ENCODE measurements around the gene CDH4.
"Not testable (repeated sequence)": the region's sequence is repeated elsewhere in the genome, so short reads cannot be mapped to it uniquely, and the experiment has no call there.

Gene CDH4

DNA sequence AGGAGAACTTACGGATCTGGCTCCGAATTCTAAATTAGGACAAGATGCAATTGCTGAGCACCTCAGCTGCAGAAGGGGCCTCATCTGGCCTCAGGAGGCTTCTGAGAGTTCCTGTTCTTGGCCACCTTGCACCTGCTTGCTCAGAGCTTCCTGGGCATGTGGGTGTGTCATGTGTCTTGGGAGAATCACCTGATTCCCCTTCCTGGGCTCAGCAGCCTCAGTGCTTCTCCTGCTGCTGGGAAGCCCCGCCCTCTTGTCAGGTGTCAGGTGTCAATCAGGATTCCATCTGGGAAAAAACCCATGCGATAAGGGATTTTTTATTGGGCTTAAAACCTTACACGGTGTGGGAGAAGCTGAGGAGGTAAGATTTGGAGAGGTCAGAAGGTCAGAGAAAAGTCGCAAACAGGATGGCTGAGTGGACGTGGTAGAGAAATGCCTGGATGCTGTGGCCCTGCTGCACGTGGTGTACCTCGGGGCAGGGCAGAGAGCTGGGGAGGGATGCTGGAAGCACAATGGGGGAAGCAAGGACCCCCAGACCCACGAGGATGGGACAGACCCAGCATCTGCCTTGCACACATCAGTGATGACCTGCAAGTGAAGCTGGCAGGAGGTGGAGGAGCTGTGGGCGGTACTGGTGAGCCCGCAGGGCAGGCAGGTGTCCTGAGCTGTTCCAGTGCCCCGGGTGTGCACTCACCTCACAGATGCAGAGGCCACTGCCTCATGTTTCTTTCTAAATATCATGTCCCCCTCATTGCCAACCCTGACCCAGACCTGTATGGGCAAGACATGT, 170.8 kb downstream of the CDH4 start:
- DNase-seq: no peak

DNA sequence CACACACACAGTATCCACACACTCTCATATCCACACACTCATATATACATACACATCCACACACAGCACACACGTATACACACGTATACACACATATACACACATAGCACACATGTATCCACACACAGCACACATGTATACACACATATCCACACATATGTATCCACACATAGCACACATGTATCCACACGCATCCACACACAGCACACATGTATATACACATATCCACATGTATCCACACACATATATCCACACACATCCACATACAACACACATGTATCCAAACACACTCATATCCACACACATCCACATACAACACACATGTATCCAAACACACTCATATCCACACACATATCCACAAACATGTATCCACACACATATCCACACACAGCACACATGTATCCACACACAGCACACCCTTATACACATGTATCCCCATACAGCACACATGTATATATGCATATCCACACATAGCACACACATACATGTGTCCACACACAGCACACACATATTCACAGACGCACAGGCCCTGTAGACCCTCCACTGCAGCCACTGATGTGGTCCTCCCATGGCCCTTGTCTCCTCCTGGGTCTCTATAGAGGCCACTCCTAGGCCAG, 172.1 kb downstream of the CDH4 start:
- no peak for DNase-seq

DNA sequence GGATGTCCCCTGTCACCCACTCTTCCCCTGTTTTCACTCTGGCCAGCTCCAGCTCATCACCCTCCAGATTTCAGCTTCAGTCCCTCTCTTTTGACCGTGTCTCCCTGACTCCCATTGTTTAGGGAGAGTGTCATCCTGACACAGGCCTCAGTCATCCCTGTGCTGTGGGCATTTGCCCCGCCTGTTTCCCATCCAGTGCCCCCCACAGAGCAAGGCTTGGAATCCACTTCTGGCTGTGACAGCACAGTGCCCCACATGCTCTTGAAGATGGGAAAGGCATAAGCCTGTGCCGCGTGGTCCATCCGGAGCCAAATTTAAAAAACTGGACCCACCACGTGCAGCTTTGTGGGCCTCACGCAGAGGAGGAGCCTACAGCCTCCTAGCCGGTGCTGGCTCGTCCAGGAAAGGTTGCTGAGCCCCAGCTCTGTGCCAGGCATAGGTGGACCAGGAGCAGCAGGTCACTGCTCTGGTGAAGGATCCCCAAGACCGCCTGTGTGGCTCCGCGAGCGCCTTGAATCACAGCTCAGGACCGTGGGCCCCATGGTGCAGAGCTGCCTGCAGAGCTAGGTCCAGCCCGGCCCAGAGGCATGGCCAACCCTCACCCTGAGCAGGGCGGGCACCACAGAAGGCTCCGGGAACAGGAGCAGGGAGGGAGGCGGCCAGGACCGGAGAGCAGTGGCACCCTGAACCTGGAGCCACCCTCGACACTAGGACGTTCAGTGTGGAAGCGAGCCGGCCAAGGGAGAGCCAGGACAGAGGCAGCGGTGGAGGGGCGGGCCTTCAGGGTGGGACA, 172.8 kb downstream of the CDH4 start:
- no peak for DNase-seq

DNA sequence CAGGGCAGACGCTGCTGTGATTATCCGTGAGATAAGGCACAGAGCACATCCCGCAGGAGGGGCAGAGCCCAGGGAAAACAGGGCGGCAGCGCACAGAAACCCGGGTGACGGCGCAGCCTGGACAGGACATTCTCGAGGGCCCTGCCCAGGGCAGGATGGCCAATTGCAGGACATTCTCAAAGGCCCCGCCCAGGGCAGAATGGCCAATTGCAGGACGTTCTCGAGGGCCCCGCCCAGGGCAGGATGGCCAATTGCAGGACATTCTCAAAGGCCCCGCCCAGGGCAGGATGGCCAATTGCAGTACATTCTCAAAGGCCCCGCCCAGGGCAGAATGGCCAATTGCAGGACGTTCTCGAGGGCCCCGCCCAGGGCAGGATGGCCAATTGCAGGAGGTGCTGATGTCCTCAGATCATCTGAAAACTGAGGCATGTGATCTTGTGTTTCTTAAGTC, 173.5 kb downstream of the CDH4 start:
- not testable (repeated sequence) for DNase-seq

DNA sequence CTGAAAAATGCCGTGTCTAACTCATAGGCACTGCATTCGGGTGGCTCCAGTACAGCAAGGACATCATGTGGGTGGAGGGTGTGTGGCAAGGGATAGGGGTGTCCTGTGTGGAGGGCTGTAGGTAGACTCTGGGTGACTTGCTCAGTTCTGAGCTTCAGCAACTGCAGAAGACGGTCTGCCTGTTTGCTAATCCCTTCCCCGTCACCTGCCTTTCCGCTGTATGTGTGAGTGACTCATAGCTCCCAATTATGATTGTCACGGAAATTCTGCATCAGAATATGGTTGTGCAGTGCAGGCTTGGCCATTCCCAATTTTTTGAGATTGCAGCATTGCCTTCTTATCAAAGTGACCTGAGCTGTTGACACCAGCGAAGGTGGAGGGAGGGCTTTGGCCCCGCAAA, 174.3 kb downstream of the CDH4 start:
- no peak for DNase-seq

DNA sequence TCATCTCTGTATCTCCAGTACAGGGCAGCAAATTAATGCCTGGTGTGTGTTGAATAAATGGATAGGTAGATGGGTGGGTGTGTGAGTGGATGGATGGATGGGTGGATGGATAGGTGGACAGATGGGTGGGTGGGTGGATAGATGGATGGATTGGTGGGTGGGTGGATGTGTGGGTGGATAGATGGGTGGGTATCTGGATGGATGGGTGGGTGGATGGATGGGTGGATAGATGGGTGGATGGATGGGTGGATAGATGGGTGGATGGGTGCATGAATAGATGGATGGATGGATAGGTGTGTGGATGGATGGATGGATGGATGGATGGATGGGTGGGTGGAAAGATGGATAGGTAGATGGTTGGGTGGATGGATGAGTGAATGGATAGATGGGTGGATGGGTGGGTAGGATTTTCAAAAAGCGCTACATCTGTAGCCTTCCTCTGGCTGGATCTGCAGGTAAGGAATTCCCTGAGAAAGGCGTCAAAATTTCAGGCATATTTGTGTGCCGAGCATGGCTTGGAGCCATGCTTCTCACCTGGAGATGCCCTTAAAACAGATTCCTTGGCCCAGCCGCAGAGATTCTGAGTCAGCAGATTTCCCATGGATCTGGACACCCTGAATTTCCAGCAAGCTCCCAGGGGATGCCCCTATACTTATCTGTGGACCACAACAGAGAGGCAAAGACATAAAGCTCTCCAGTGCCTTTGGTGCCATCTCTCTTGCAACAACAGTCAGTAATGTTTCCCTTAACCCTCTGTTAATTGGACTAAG, 177.6 kb downstream of the CDH4 start:
- DNase-seq: no peak

DNA sequence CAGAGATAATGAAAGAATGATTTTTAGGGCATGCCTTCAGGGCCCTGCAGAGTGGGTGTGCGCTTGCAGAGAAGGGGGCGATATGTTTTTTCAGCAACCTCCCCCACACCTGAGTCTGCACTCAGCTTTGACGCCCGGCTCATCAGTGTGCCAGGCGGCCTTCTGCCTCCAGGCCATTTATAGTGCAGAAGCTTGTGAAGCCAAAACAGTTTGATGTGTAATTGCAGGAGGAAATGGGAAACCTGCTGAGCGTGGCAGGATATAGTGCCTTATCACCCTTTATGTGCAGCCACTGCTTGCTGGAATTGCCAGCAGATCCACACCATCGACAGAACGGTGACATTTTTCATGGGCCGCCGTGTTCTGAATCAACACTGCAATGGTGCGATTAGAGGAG, 178.2 kb downstream of the CDH4 start:
- DNase-seq: no peak

DNA sequence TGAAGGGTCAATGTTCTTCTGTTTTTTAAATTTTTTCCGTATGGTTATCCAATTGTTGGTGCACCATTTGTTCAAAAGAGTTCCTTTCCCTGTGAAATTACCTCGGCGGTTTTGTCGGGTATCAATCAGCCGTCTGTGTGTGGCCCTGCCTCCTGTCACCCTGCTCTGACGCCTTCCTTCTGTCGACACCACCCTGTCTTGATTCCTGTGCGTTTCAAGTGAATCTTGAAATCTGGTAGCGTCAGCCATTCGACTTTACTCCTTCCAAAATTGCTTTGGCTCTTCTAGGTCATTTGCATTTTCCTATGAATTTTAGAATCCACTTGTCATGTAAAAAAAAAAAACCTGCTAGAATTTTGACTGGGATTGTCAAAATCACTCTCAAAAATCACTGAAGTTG, 181.1 kb downstream of the CDH4 start:
- DNase-seq: no peak

DNA sequence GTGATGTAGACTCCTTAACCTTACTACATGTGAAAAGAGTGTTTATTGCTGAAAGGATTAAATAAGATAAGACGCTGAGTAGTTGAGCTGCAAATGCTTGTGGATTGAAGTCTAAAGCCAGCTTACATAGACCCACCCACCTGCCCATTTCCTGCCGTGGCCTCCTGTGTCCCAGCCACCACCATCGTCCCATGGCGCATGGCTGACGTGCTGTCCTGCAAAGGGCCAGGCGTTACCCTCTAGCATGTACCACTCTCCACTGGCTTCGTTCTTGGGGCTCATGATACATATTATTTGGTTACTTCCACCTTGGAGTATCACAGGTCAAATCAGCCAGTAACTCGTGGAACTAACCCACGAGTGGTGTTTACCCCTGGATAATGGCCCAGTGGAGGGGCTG, 181.8 kb downstream of the CDH4 start:
- DNase-seq: no peak

DNA sequence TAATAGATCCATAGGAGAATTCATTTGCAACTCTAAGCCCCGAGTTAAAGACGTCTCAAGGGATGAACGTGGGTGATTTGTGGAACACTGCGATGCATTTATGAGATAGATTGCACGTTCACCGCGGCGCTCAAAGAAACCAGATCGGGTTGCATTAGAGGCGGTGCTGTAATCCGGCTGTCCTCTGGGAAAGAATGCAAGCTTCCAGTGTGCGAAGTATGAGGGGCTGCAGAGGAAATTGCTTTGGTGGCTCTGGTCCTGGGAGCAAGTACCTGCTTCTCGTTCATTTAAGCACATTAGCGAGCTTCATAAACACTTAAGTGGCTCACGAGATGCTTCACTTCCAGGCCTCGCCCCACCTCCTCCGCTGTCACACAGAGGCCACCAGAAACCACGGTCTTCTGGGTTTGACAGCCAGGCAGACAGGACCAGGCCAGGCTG, 182.3 kb downstream of the CDH4 start:
- DNase-seq: no peak

DNA sequence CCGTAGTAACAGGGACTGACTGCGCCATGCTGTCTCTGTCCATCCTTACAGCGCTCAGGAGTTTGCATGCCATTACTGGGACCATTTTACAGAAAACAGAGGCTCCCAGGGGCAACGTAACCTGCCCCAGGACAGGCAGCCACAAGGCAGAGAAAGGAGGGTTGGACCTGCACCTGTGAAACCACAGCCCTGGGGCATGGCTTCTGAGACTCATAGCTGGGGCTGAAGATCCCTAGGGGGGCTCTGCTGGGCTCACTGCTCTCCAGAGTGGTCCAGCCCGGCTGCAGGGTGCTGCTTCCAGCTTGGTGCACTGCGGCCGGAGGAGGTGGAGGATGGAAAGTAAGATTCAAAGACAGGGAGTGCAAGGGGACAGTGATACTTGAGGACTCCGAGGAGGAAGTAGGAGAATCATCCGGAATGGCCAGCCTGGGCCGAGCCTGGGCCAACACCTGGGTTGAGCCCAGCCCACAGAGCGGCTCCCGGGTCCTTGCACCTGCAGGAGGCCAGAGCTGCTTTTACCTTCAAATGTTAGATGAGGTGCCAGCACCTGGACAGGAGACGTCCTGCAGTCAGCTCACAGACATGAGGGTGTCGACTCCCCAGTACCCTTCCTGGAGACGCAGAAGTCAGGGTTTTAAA, 183.2 kb downstream of the CDH4 start:
- DNase-seq: no peak

DNA sequence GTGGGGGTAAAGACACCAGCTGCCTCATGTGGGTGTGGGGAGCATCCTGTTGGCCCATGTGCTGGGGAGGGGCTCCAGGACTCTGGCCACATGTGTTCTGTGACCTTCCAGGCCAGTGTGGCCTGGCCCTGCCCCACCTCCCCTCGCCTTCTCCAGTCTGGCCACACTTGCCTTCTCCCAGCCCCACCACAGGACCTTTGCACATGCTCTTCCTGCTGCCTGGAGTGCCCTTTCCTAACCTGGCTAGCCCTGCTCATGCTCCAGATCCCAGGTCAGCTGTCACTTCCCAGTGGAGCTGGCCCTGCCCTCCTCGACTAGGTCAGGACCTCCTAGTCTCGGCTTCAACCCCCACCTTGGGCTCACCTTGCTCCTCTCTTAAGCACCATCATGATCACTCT, 183.8 kb downstream of the CDH4 start:
- DNase-seq: no peak

DNA sequence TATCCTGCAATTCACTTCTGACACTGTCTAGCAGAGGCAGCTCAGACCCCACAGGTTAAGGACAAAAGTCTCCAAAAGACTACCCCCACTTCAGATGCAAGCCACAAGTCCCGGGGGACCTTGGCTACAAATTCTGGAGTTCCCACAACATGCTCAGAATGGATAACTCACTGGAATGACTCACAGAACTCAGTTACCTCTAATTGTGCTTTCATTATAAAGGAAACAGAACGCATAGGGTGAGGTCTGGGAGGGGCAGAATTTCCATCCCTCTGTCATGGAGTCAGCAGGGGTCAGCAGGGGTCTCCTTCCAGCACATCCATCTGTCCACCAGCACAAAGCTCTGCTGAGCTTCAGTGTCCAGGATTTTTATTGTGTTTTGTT, 184.2 kb downstream of the CDH4 start:
- no peak for DNase-seq

DNA sequence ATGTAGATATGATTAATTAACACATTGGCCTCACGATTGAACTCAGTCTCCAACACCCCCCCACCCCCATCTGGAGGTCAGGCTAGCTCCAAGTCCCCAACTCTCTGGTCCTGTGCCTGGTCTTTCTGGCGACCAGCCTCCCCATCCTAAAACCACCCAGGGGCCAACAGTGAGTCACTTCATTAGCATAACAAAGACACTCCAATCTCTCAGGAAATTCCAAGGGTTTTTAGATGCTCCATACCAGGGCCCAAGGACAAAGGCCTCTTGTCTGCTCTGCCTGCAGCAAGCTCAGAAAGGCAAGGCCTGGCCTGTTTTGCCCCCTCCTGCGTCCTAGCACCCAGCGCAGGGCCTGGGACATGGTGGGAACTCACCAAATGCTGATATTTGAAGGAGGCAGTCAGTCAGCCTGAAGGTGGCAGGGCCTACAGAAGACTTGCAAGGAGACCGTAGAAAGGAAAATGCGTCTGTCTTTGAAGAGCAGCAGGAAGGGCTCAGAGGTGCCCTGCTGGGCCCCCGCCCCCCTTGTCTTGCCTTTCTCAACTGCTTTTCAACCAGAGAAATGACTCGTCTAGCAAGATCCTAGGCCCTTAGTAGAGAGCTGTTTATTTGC, 184.7 kb downstream of the CDH4 start:
- DNase-seq: no peak

DNA sequence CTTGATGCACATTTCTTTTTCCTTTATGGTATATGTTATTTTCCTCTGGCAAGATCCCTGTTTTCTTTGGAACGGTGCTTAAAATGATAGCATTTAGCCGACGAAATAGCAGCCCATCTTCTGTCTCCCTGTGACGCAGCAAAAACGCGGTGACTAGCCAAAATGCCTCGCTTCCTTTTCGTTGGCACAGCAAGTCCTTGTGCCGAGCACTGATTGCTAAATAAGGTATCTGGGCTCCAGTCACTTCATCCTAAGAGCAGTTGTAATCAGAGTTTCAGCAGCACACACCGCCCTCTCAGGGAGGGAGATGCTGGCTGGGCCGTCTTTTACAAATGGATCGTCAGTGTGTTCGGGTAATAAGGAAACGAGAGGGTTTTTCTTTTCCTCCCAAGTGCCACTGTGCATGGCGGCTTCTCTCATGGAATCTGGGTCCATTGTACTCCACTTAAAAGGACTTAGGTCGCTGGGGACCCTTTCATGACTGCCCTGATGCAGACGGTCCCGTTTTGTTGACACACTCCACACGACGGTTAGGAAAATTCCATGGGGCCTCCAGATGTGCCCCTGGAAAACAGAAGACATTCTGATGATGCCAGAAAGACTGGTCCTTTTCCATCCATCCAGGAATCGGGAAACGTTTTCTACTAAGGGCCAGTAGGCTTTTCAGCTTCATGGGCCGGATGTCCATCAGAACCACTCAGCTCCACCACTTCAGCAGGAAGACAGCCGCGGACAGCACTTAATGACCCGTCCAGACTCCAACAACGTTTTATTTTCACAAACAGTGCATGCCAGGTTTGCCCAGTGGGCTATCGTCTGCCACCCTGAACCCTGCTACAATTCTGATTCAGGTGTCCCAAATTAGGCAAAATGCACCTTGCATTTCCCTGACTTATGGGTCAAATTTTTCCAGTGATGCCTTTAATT, 185.5 kb downstream of the CDH4 start:
- DNase-seq: no peak

DNA sequence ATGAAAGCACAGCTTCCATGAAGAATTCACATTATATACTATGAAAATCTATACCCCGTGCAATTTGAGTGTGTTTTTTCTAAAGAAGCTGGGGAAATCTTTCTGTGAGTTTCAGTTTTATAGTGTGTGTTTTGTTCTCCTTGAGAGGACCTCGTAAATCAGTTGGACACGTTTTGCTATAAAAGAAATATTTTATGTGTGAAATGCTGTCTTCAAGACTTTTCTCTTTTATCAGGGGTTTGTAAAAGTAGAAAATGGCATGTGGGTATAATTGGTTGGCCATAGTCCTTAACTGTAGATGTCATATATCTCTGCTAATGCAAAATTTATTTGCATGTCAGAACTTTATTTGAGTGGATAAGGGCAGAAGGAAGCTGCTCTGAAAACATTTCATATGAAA, 186.2 kb downstream of the CDH4 start:
- DNase-seq: no peak

DNA sequence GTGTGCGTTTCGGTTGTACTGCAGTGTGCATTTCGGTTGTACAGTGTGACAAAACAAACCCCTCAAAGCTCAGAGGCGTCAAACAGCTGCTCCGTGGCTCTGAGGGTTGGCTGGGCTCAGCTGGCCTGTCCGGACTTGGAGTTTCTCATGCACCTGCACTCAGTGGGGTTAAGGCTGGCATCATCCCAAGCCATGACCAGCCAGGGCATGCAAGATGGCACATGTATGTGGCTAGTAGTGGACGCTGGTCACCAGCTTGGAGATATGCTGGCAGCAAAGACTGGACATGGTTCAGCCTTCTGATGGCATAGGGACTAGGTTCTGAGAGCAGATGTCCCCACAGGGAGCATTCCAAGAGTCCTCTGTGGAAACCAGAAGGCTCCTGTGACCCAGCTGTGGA, 187.2 kb downstream of the CDH4 start:
- no peak for DNase-seq

DNA sequence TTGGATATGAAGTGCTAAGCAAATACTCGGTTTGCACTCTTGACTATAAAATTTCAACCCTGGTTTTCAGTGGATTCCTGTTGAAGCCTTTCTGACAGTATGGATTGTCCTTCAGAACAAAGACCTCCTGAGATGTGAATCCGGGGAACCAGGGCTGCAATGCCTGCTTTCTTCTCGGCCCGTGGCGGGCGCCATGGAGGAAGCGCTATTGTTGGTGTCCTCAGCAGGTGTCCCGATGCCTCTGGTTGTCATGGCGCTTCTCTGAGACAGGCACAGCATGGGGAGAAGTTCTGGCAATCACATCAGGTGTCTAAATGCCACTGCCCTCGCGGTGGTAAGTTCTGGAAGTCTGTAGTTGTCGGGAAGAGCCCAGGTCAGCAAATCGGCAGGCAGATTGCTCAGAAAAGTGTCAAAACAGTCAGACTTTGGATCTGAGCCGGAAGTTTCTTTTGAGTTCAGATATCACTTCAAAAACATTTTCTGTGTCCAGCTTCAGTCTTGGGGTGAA, 188.5 kb downstream of the CDH4 start:
- no peak for DNase-seq

DNA sequence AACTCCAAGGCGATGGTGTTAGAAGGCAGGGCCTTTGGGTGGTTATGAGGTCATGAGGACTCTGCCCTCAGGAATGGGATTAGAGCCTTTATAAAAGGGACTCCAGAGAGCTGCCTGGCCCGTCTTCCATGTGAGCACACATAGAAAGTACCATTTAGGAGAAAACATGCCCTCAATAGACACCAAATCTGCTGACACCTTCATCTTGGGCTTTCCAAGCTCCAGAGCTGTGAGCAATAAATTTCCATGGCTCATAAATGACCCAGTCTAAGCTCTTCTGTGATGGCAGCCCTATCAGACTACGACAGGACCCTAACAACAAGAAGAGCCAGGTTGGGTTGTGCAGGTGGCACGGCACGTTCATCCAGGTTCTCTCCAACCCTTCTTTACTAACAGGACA, 189.5 kb downstream of the CDH4 start:
- no peak for DNase-seq

DNA sequence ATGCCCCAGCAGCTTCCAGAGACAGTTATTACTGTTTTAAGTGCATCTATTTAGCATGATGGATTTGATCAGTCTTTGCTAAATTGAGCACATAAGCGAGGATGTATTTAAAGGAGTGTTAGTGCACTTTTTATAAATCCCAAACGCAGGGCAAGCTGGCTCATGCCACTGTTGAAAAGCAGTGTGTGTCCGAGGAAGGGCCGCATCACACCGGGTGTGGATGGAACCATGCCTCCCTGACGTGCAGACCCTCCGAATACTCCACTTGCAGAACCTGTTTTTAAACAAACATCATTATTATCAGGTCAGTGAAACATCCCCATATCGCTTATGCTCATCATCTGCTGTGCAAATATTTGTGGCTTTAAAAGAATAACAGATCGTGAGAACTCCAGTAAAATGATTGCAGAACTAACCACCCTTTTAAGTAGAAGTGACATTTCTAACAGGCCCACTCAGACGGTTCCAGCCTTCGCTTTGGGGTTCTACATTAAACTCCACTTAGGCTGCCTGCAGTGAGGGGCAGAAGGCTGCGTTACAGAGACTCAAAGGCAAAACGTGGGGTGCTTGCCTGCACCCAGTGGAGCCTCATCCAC, 190.1 kb downstream of the CDH4 start:
- no peak for DNase-seq
